COLO829 (cell line): ENCODE data around the gene KCNC4.

ENCODE experiments used
- DNase-seq: peaks from one replicate; pipeline ENCODE4 v3.0.0; 2012; ENCODE audit warnings: low spot score

The KCNC4 gene

GRCh38 chr1:110255392-110255787 lies 45.3 kb downstream of the KCNC4 start:
- DNase-seq = no peak

GRCh38 chr1:110258734-110259133 lies 48.6 kb downstream of the KCNC4 start:
- DNase-seq = no peak

- no peak for DNase-seq
Measured at GRCh38 chr1:110259770-110260169, 49.7 kb downstream of the KCNC4 start.
